ENCODE data around the gene CEP70. TPM values are rescaled to one million over a fixed set of nuclear protein-coding genes. Genes with fewer than 3 reads are reported as not detected.
"Not testable (repeated sequence)": the region's sequence is repeated elsewhere in the genome, so short reads cannot be mapped to it uniquely, and the experiment has no call there.

CEP70 gene
- polyA plus RNA-seq, 1 experiment = 14.6 TPM

DNA sequence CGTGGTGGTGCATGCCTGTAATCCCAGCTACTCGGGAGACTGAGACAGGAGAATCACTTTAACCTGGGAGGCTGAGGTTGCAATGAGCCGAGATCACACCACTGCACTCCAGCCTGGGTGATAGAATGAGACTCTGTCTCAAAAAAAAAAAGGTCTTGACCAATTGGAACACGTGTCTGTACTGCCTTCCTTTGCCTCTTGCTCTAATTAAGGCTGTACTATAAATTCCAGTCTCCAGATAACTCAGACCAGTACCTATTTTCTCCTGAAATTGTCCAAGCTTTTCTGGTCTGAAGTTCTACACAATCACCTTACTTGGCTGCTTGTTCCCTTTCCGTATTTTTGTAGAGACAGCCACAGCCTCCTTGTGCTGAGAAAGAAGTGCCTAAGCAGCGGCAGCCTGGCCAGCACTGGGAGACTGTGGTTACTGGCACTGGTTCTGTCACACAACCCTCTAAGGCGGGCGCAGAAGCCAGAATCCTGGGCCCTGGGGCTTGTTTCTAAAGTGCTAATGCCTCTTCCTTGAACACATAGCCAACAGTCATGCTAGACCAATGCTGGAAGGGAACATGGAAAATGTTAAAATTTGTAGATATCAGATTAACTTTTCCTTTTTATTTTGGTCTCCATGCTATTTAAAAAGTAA is 6.2 kb upstream of the CEP70 start:
- H3K4me3 ChIP-seq (ENCODE audit: low read depth, low read length) = no peak overlapping the region
- no peak for DNase-seq (ENCODE audit: low read depth, low spot score)
- H3K27me3 ChIP-seq (ENCODE audit: control insufficient read depth, insufficient read depth, low read length) = no peaks in the 10 kb centered on the region
- ChIA-PET POLR2A (no interaction called here), CTCF (interaction anchor here (1.0 to 5.7 kb wide), 4 partner anchors 316 to 324 kb away, joined by 3 to 72 read pairs (median 8); no protein-coding TSS in a partner anchor)
- no peak overlapping the region for H3K27ac ChIP-seq (ENCODE audit: low read depth, low read length)
- peaks cover 10% of the 10 kb centered on the region for H3K9me3 ChIP-seq (ENCODE audit: control insufficient read depth, insufficient read depth, low read length)
- TF ChIP-seq, protein P1, sequence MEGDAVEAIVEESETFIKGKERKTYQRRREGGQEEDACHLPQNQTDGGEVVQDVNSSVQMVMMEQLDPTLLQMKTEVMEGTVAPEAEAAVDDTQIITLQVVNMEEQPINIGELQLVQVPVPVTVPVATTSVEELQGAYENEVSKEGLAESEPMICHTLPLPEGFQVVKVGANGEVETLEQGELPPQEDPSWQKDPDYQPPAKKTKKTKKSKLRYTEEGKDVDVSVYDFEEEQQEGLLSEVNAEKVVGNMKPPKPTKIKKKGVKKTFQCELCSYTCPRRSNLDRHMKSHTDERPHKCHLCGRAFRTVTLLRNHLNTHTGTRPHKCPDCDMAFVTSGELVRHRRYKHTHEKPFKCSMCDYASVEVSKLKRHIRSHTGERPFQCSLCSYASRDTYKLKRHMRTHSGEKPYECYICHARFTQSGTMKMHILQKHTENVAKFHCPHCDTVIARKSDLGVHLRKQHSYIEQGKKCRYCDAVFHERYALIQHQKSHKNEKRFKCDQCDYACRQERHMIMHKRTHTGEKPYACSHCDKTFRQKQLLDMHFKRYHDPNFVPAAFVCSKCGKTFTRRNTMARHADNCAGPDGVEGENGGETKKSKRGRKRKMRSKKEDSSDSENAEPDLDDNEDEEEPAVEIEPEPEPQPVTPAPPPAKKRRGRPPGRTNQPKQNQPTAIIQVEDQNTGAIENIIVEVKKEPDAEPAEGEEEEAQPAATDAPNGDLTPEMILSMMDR (IDR thresholded peaks at IDR 0.05; ENCODE audit: low read depth, low read length) = no peak

GRCh38 chr3:138598534-138598933 is 4.5 kb upstream of the CEP70 start:
- Histone ChIP-seq H3K4me3 (ENCODE audit: low read depth, low read length) (no peak overlapping the region), H3K9me3 (ENCODE audit: control insufficient read depth, insufficient read depth, low read length) (peaks cover 10% of the 10 kb centered on the region), H3K27ac (ENCODE audit: low read depth, low read length) (no peak overlapping the region), H3K27me3 (ENCODE audit: control insufficient read depth, insufficient read depth, low read length) (no peaks in the 10 kb centered on the region)
- TF ChIP-seq, protein P1 (IDR thresholded peaks at IDR 0.05; ENCODE audit: low read depth, low read length) = no peak
- DNase-seq (ENCODE audit: low read depth, low spot score) = no peak
- ChIA-PET POLR2A (interaction anchor here (1.6 kb wide), 1 partner anchor 10 kb away, joined by 4 read pairs; the partner anchor contains the start of gene FAIM), CTCF (interaction anchor here (0.6 to 5.7 kb wide), 5 partner anchors 40 to 513 kb away, joined by 3 to 72 read pairs (median 5); no protein-coding TSS in a partner anchor)

DNA sequence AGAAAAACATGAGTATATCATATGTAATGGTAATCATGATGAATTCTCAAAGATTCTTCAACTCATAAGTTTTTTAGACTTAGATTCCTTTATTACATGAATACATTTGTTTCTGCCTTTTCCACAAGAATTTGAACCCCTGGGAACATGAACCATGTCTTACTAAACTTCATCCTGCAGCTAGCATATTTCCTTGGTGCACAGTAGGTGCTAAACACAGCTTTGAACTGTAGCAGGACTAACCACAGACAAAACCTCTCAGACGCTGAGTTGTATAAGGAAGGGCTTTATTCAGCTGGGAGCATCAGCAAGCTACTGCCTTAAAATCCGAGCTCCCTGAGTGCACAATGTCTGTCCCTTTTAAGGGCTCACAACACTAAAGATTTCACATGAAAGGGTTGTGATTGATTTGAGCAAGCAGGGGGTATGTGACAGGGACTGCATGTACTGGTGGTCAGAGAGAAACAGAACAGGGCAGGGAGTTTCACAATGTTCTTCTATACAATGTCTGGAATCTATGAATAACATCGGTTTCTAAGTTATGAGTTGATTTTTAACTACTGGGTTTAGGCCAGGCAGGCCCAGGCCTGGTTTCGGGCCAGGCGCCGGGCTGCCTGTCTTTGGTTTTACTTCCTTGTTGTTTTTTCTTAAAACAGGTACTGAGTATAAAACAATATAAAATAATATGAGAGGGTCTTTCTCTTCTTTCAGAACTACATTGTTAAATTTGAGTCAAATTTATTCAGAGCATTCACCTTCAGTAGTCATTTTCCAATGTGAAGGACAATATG is 3.3 kb upstream of the CEP70 start:
- POLR2A ChIA-PET = interaction anchor here (0.6 to 1.6 kb wide), 2 partner anchors 11 to 318 kb away, joined by 3 to 4 read pairs; partner anchors contain the start of gene FAIM
- not testable (repeated sequence) for H3K27me3 ChIP-seq (ENCODE audit: control insufficient read depth, insufficient read depth, low read length); H3K9me3 ChIP-seq (ENCODE audit: control insufficient read depth, insufficient read depth, low read length); DNase-seq (ENCODE audit: low read depth, low spot score); H3K27ac ChIP-seq (ENCODE audit: low read depth, low read length); H3K4me3 ChIP-seq (ENCODE audit: low read depth, low read length)
- CTCF ChIA-PET = interaction anchor here (0.6 to 5.7 kb wide), 6 partner anchors 118 to 514 kb away, joined by 3 to 72 read pairs (median 3); no protein-coding TSS in a partner anchor

GRCh38 chr3:138594935-138595610 is 1.0 kb upstream of the CEP70 start:
- POLR2A ChIA-PET = interaction anchor here (1.2 to 1.6 kb wide), 4 partner anchors 13 to 328 kb away, joined by 5 to 15 read pairs (median 8); partner anchors contain the start of gene FAIM
- H3K27ac ChIP-seq (ENCODE audit: low read depth, low read length) = no peak overlapping the region
- TF ChIP-seq, protein P1 (IDR thresholded peaks at IDR 0.05; ENCODE audit: low read depth, low read length) = no peak
- no peak for DNase-seq (ENCODE audit: low read depth, low spot score)
- no peaks in the 10 kb centered on the region; the same call in 1 of the 2 replicates for H3K9me3 ChIP-seq (ENCODE audit: control insufficient read depth, insufficient read depth, low read length)
- H3K4me3 ChIP-seq (ENCODE audit: low read depth, low read length) = no peak overlapping the region; the same call in 1 of the 2 replicates
- CTCF ChIA-PET = interaction anchor here (0.5 to 19.2 kb wide), 45 partner anchors 8 to 524 kb away, joined by 3 to 560 read pairs (median 5); no protein-coding TSS in a partner anchor
- H3K27me3 ChIP-seq (ENCODE audit: control insufficient read depth, insufficient read depth, low read length) = no peaks in the 10 kb centered on the region

All from AG04450 (cell line).